GM23338 (cell line): ENCODE measurements around the gene NDUFAF7. TPM values are rescaled to one million over a fixed set of nuclear protein-coding genes. Genes with fewer than 3 reads are reported as not detected.

Experiments used
- ATAC-seq: fragments of 200-7000 bp; cut with Tn5 transposase; 3 replicates; pipeline ENCODE4 v1.9.1; 2020
- DNase-seq: peaks from one replicate; pipeline ENCODE4 v3.0.0-alpha.2; 2015; ENCODE audit warnings: low spot score
- H2AFZ ChIP-seq: fragments of 200-600 bp; sonication (generic); 2 replicates; pipeline ENCODE4 v1.8.0; 2016; ENCODE audit warnings: antibody characterized with exemption, mild to moderate bottlenecking, moderate library complexity
- H3F3A ChIP-seq: fragments of 200-600 bp; sonication (generic); replicated peaks from 2 replicates; pipeline ENCODE4 v1.8.0; 2017; ENCODE audit warnings: antibody characterized with exemption, mixed run types, low read depth
- H3K27ac ChIP-seq: fragments of 200-600 bp; sonication (generic); 2 replicates; pipeline ENCODE4 v1.6.1; 2016; ENCODE audit warnings: low read depth
- H3K27me3 ChIP-seq: fragments of 200-600 bp; sonication (generic); 2 replicates; pipeline ENCODE4 v1.8.0; 2016; ENCODE audit warnings: mild to moderate bottlenecking, mixed run types, moderate library complexity; ENCODE audit not compliant: insufficient read depth
- H3K36me3 ChIP-seq: fragments of 200-600 bp; sonication (generic); 2 replicates; pipeline ENCODE4 v1.8.0; 2016; ENCODE audit warnings: mild to moderate bottlenecking; ENCODE audit not compliant: insufficient read depth
- H3K4me1 ChIP-seq: fragments of 200-600 bp; sonication (generic); 2 replicates; pipeline ENCODE4 v1.8.0; 2016; ENCODE audit warnings: mild to moderate bottlenecking, moderate library complexity; ENCODE audit not compliant: insufficient read depth
- H3K4me2 ChIP-seq: fragments of 200-600 bp; sonication (generic); 2 replicates; pipeline ENCODE4 v1.7.1; 2017; ENCODE audit warnings: mixed run types
- H3K4me3 ChIP-seq: fragments of 200-600 bp; sonication (generic); 2 replicates; pipeline ENCODE4 v1.6.1; 2016; ENCODE audit warnings: mixed run types
- H3K79me2 ChIP-seq: fragments of 200-600 bp; sonication (generic); replicated peaks from 2 replicates; pipeline ENCODE4 v1.8.0; 2017; ENCODE audit warnings: mild to moderate bottlenecking; ENCODE audit not compliant: insufficient read depth
- H3K9me2 ChIP-seq: fragments of 200-600 bp; sonication (generic); 2 replicates; pipeline ENCODE4 v1.8.0; 2017; ENCODE audit not compliant: insufficient read depth
- H4K20me1 ChIP-seq: fragments of 200-600 bp; sonication (generic); replicated peaks from 2 replicates; pipeline ENCODE4 v1.8.0; 2017; ENCODE audit warnings: mild to moderate bottlenecking; ENCODE audit not compliant: insufficient read depth
- H3K27ac Mint-ChIP-seq: 2 replicates; pipeline ENCODE4 v1.8.0; 2020; ENCODE audit warnings: inconsistent platforms, mild to moderate bottlenecking, moderate library complexity, mixed read lengths
- H3K27me3 Mint-ChIP-seq: 3 replicates; pipeline ENCODE4 v1.8.0; 2022; ENCODE audit warnings: low read depth, mild to moderate bottlenecking, moderate library complexity, mixed read lengths, inconsistent platforms; ENCODE audit not compliant: insufficient read depth, poor library complexity
- H3K36me3 Mint-ChIP-seq: 3 replicates; pipeline ENCODE4 v1.8.0; 2021; ENCODE audit warnings: low read depth, mild to moderate bottlenecking, inconsistent platforms, moderate library complexity, mixed read lengths
- H3K4me1 Mint-ChIP-seq: 3 replicates; pipeline ENCODE4 v1.8.0; 2020; ENCODE audit warnings: mild to moderate bottlenecking, inconsistent platforms, mixed read lengths
- H3K4me3 Mint-ChIP-seq: 3 replicates; pipeline ENCODE4 v1.8.0; 2021; ENCODE audit warnings: moderate library complexity, mild to moderate bottlenecking, inconsistent platforms, mixed read lengths
- H3K9me3 Mint-ChIP-seq: 3 replicates; pipeline ENCODE4 v1.8.0; 2020; ENCODE audit warnings: moderate library complexity, mild to moderate bottlenecking, inconsistent platforms, mixed read lengths
- CREB1 ChIP-seq: fragments of 250-450 bp; sonication (Bioruptor Pico); IDR thresholded peaks from 2 replicates; pipeline ENCODE4 v1.5.0; 2020; ENCODE audit warnings: low read depth, mild to moderate bottlenecking, moderate library complexity
- ETS1 ChIP-seq: IDR thresholded peaks from 2 replicates; pipeline ENCODE4 v1.6.1; 2016; ENCODE audit warnings: antibody characterized with exemption
- EZH2phosphoT487 ChIP-seq: fragments of 200-600 bp; sonication (generic); IDR thresholded peaks from one replicate; pipeline ENCODE4 v1.8.1; 2018; ENCODE audit warnings: antibody characterized with exemption; ENCODE audit not compliant: unreplicated experiment
- JUNB ChIP-seq: IDR thresholded peaks from one replicate; pipeline ENCODE4 v1.6.1; 2016; ENCODE audit warnings: antibody characterized with exemption; ENCODE audit not compliant: unreplicated experiment
- POLR2AphosphoS5 ChIP-seq: IDR thresholded peaks from 2 replicates; pipeline ENCODE4 v1.6.1; 2016; ENCODE audit warnings: antibody characterized with exemption, low read depth
- STAT1 ChIP-seq: IDR thresholded peaks from one replicate; pipeline ENCODE4 v1.6.1; 2016; ENCODE audit warnings: antibody characterized with exemption; ENCODE audit not compliant: unreplicated experiment
- polyA plus RNA-seq: library from polyadenylated mRNA; unstranded; fragments of >200 nt; fragmentation: Nextera tagmentation; extraction: Ambion mirVana; gene quantifications from 2 replicates; pipeline ENCODE4 v1.2.1, GENCODE V29; 2016
- total RNA-seq: library from RNA; depleted of rRNA; stranded (reverse); fragments of >200 nt; shearing (Covaris generic); gene quantifications from 2 replicates; pipeline ENCODE4 v1.2.3, GENCODE V29; 2014
- TF ChIP-seq, protein P1 (sequence below), 2 experiments: fragments of 200-600 bp in 1 of 2; sonication (generic) in 1 of 2; conservative IDR thresholded peaks; 2 replicates each; pipeline versions ENCODE4 v1.5.1 to v1.6.1; 2016 to 2017; ENCODE audit warnings: antibody characterized with exemption in 2 of 2, low read depth in 2 of 2, mild to moderate bottlenecking in 2 of 2, moderate library complexity in 1 of 2
- TF ChIP-seq, protein P2 (sequence below): fragments of 250-450 bp; sonication (Bioruptor Pico); IDR thresholded peaks from 2 replicates; pipeline ENCODE4 v1.5.0; 2020; ENCODE audit warnings: mild to moderate bottlenecking, moderate library complexity

NDUFAF7 gene
- total and polyA plus RNA-seq, 2 experiments from 2014 or later = 47.4 to 58.2 TPM

DNA sequence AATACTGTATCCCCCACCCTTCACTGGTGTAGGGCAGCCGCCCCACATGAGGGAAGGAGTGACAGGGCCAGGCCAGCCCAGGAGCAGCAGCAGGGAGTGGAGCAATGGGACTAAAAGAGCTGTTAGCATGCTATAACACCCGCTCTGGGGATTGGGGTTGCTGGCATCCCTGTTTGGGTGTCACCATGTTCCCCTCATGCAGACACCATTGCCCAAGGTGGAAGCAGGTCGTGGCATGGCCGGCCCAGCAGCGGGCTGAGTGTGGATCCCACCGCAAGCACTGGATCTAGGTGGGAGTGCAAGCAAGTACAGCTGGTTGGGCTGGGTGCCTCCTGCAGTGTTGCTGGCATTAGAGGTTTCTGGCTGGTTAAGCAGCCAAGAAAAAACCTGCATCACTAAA lies 39.7 kb upstream of the NDUFAF7 start:
- Histone ChIP-seq H3F3A (0 out of 2 replicates have a peak, but pooled peaks cover 3% of the 10 kb centered on the region), H3K4me3 (no peak overlapping the region), H3K4me2 (no peak overlapping the region), H3K27ac (no peak overlapping the region), H4K20me1 (no peaks in the 10 kb centered on the region), H3K9me2 (no peaks in the 10 kb centered on the region), H3K36me3 (no peaks in the 10 kb centered on the region), H2AFZ (peak overlapping the region; percentile 74), H3K4me1 (peaks cover 42% of the 10 kb centered on the region), H3K79me2 (peaks cover 4% of the 10 kb centered on the region), H3K27me3 (no peaks in the 10 kb centered on the region)
- TF ChIP-seq POLR2AphosphoS5 (no peak), CREB1 (CRISPR knock-in tag) (no peak), JUNB (no peak), EZH2phosphoT487 (no peak), STAT1 (no peak), ETS1 (no peak)
- TF ChIP-seq, protein P1, sequence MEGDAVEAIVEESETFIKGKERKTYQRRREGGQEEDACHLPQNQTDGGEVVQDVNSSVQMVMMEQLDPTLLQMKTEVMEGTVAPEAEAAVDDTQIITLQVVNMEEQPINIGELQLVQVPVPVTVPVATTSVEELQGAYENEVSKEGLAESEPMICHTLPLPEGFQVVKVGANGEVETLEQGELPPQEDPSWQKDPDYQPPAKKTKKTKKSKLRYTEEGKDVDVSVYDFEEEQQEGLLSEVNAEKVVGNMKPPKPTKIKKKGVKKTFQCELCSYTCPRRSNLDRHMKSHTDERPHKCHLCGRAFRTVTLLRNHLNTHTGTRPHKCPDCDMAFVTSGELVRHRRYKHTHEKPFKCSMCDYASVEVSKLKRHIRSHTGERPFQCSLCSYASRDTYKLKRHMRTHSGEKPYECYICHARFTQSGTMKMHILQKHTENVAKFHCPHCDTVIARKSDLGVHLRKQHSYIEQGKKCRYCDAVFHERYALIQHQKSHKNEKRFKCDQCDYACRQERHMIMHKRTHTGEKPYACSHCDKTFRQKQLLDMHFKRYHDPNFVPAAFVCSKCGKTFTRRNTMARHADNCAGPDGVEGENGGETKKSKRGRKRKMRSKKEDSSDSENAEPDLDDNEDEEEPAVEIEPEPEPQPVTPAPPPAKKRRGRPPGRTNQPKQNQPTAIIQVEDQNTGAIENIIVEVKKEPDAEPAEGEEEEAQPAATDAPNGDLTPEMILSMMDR (conservative IDR thresholded peaks at IDR 0.05; ENCODE audit: low read depth in 2 of 2) = no peak
- Mint-ChIP-seq H3K27ac (0 out of 2 replicates have a peak overlapping the region, but pooled peaks have one; percentile 26), H3K27me3 (peaks cover 14% of the 10 kb centered on the region), H3K4me1 (peaks cover 43% of the 10 kb centered on the region), H3K36me3 (no peaks in the 10 kb centered on the region), H3K4me3 (no peak overlapping the region; the same call in 2 of the 3 replicates), H3K9me3 (peaks cover 3% of the 10 kb centered on the region; the same call in 1 of the 3 replicates)
- ATAC-seq (peak; percentile 19), DNase-seq (no peak)

DNA sequence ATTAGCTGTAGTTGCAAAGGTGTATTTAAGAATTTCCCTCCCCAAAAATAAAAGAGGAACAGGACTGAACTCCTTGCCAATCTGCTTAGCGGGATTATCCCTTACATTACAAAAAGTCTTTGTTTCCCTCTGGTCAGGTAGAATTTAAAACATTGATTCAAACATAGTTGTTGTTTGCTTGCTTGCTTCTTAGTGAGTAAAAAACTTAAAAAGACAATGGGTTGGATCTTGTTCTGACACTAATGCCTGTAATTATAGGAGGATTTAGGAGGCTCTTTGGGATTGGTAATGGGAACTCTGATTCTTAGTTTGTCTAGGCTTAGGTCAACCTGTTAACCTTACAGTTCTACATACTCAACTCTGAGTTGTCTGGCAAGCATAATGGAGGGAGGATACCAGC lies 38.9 kb upstream of the NDUFAF7 start:
- Histone ChIP-seq H3K27me3 (no peaks in the 10 kb centered on the region), H4K20me1 (no peaks in the 10 kb centered on the region), H2AFZ (0 out of 2 replicates have a peak overlapping the region, but pooled peaks have one; percentile 8), H3K36me3 (no peaks in the 10 kb centered on the region), H3K4me3 (no peak overlapping the region), H3K4me2 (0 out of 2 replicates have a peak overlapping the region, but pooled peaks have one; percentile 13), H3K4me1 (peaks cover 47% of the 10 kb centered on the region), H3K9me2 (no peaks in the 10 kb centered on the region), H3K79me2 (peaks cover 12% of the 10 kb centered on the region), H3K27ac (peak overlapping the region; percentile 16; the same call in 1 of the 2 replicates), H3F3A (0 out of 2 replicates have a peak, but pooled peaks cover 9% of the 10 kb centered on the region)
- H3K27me3 Mint-ChIP-seq = peaks cover 14% of the 10 kb centered on the region
- H3K4me3 Mint-ChIP-seq = no peak overlapping the region
- peaks cover 7% of the 10 kb centered on the region; the same call in 1 of the 3 replicates for H3K36me3 Mint-ChIP-seq
- ATAC-seq = no peak
- peaks cover 3% of the 10 kb centered on the region; the same call in 1 of the 3 replicates for H3K9me3 Mint-ChIP-seq
- H3K4me1 Mint-ChIP-seq = peaks cover 49% of the 10 kb centered on the region
- DNase-seq = no peak
- peak overlapping the region; percentile 29; the same call in 1 of the 2 replicates for H3K27ac Mint-ChIP-seq
- TF ChIP-seq POLR2AphosphoS5 (no peak), ETS1 (no peak), JUNB (no peak)
- TF ChIP-seq, protein P2, sequence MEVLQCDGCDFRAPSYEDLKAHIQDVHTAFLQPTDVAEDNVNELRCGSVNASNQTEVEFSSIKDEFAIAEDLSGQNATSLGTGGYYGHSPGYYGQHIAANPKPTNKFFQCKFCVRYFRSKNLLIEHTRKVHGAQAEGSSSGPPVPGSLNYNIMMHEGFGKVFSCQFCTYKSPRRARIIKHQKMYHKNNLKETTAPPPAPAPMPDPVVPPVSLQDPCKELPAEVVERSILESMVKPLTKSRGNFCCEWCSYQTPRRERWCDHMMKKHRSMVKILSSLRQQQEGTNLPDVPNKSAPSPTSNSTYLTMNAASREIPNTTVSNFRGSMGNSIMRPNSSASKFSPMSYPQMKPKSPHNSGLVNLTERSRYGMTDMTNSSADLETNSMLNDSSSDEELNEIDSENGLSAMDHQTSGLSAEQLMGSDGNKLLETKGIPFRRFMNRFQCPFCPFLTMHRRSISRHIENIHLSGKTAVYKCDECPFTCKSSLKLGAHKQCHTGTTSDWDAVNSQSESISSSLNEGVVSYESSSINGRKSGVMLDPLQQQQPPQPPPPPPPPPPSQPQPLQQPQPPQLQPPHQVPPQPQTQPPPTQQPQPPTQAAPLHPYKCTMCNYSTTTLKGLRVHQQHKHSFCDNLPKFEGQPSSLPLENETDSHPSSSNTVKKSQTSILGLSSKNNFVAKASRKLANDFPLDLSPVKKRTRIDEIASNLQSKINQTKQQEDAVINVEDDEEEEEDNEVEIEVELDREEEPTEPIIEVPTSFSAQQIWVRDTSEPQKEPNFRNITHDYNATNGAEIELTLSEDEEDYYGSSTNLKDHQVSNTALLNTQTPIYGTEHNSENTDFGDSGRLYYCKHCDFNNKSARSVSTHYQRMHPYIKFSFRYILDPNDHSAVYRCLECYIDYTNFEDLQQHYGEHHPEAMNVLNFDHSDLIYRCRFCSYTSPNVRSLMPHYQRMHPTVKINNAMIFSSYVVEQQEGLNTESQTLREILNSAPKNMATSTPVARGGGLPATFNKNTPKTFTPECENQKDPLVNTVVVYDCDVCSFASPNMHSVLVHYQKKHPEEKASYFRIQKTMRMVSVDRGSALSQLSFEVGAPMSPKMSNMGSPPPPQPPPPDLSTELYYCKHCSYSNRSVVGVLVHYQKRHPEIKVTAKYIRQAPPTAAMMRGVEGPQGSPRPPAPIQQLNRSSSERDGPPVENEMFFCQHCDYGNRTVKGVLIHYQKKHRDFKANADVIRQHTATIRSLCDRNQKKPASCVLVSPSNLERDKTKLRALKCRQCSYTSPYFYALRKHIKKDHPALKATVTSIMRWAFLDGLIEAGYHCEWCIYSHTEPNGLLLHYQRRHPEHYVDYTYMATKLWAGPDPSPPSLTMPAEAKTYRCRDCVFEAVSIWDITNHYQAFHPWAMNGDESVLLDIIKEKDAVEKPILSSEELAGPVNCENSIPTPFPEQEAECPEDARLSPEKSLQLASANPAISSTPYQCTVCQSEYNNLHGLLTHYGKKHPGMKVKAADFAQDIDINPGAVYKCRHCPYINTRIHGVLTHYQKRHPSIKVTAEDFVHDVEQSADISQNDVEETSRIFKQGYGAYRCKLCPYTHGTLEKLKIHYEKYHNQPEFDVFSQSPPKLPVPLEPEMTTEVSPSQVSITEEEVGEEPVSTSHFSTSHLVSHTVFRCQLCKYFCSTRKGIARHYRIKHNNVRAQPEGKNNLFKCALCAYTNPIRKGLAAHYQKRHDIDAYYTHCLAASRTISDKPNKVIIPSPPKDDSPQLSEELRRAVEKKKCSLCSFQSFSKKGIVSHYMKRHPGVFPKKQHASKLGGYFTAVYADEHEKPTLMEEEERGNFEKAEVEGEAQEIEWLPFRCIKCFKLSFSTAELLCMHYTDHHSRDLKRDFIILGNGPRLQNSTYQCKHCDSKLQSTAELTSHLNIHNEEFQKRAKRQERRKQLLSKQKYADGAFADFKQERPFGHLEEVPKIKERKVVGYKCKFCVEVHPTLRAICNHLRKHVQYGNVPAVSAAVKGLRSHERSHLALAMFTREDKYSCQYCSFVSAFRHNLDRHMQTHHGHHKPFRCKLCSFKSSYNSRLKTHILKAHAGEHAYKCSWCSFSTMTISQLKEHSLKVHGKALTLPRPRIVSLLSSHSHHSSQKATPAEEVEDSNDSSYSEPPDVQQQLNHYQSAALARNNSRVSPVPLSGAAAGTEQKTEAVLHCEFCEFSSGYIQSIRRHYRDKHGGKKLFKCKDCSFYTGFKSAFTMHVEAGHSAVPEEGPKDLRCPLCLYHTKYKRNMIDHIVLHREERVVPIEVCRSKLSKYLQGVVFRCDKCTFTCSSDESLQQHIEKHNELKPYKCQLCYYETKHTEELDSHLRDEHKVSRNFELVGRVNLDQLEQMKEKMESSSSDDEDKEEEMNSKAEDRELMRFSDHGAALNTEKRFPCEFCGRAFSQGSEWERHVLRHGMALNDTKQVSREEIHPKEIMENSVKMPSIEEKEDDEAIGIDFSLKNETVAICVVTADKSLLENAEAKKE = no peak
